Testis (tissue), 3 donors: ENCODE results near the gene TBX1. TPM values are rescaled to one million over a fixed set of nuclear protein-coding genes. Genes with fewer than 3 reads are reported as not detected.

Experiments
- DNase-seq: peaks from one replicate; pipeline ENCODE4 v3.0.0-alpha.2; 2019
- H3K27ac ChIP-seq, 2 donors: fragments of 200-600 bp; sonication (generic); one replicate each; pipeline ENCODE4 v1.5.1; 2019
- H3K27me3 ChIP-seq: fragments of 200-600 bp; sonication (generic); one replicate; pipeline ENCODE4 v1.5.1; 2019
- H3K36me3 ChIP-seq: fragments of 200-600 bp; sonication (generic); one replicate; pipeline ENCODE4 v1.5.1; 2017; ENCODE audit warnings: low read depth; ENCODE audit errors: missing control alignments
- H3K4me1 ChIP-seq: fragments of 200-600 bp; sonication (generic); one replicate; pipeline ENCODE4 v1.5.1; 2019
- H3K4me3 ChIP-seq, 2 donors: fragments of 200-600 bp; sonication (generic); one replicate each; pipeline ENCODE4 v1.5.1; 2017 to 2019
- H3K9me3 ChIP-seq: fragments of 200-600 bp; sonication (generic); one replicate; pipeline ENCODE4 v1.5.1; 2017
- CTCF ChIP-seq, 3 experiments: fragments of 450-650 bp in 2 of 3; fragments of 200-600 bp in 1 of 3; sonication (generic) in 1 of 3; IDR thresholded peaks; one replicate each; pipeline ENCODE4 v1.5.1; 2016 to 2019; ENCODE audit warnings: antibody characterized with exemption in 3 of 3, mild to moderate bottlenecking in 2 of 3, moderate library complexity in 1 of 3
- POLR2A ChIP-seq: fragments of 450-650 bp; IDR thresholded peaks from one replicate; pipeline ENCODE4 v1.6.1; 2017; ENCODE audit warnings: antibody characterized with exemption, mild to moderate bottlenecking, moderate library complexity
- WGBS, 2 donors: methylation state at CpG; one replicate each; pipeline ENCODE4 v1.1.5; 2018; 5-methylcytosine and 5-hydroxymethylcytosine counted together
- intact Hi-C: fragments of 100-400 bp; cut with DNase I; formaldehyde crosslinking; loops from one replicate; pipeline ENCODE4 v1.15.1; 2023; ENCODE audit warnings: low total_unique reads
- polyA plus RNA-seq: library from polyadenylated mRNA; stranded (reverse); fragments of 350-450 nt; fragmentation: Illumina TruSeq; extraction: RNeasy Lipid Tissue Mini Kit (QIAGEN cat#74804); gene quantifications from one replicate; pipeline ENCODE4 v1.2.3, GENCODE V29; 2014; ENCODE audit warnings: low read depth, low replicate concordance; ENCODE audit not compliant: insufficient read depth
- total RNA-seq, 2 donors: library from RNA; depleted of rRNA; stranded (reverse); fragments of >200 nt; gene quantifications; one replicate each; pipeline ENCODE4 v1.2.3, GENCODE V29; 2016

TBX1 gene
- total and polyA plus RNA-seq, 3 donors from 2014 or later, result 18.1 to 43.4 (median 23.3) TPM

DNA sequence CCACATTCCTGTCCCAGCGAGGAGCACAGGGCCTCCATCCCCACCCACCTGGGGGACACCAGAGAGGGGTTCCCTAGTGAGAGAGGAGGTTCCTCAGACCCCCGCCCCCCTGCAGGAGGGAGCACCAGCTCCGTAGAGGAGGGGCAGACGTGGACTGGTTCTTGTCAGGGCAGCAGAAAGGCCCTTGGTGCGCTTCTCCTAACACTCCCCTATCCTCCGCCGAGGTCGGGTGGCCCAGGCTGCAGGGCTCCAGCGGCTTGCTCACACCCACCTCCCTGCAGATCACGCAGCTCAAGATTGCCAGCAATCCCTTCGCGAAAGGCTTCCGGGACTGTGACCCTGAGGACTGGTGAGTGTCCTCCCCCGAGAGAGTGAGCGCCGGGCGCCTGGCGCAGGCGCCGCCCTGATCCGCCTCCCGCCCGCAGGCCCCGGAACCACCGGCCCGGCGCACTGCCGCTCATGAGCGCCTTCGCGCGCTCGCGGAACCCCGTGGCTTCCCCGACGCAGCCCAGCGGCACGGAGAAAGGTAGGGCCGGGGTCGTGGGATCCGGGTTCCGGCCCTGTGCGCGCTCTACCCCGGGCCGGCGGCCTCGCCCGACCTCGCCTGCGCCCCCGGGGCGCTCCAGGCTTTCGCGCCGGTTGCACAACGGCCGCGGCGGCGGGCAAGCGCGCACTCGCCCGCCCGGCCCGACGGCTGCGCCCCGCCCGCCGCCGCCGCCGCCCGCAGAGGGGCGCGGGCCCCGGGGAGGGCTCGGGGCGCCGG is 5.1 kb downstream of the TBX1 start:
- WGBS, 2 donors, result 4% methylated on average over 33 of the region's 83 CpGs; no CpG with 5 or more reads in 1 of the 2 donors
- Histone ChIP-seq H3K4me3 (peak overlapping the region in 1 of 2 donors; percentile 38), H3K27me3 (no peaks in the 10 kb centered on the region), H3K9me3 (no peaks in the 10 kb centered on the region), H3K36me3 (no peaks in the 10 kb centered on the region), H3K4me1 (peaks cover 8% of the 10 kb centered on the region), H3K27ac (no peak overlapping the region)
- TF ChIP-seq POLR2A, result no peak
- TF ChIP-seq CTCF (IDR thresholded peaks at IDR 0.05), result no peak
- DNase-seq, result peak; percentile 61
- intact Hi-C loops, result no loop called here

DNA sequence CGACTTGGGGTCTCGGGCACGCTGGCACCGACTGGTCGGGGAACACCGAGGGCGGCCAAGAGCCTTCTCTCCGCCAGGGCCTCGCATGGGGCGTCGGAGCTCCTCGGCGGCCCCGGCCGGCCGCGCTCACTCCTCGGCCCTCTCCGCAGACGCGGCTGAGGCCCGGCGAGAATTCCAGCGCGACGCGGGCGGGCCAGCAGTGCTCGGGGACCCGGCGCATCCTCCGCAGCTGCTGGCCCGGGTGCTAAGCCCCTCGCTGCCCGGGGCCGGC is 5.6 kb downstream of the TBX1 start:
- Histone ChIP-seq H3K36me3 (no peaks in the 10 kb centered on the region), H3K27me3 (no peaks in the 10 kb centered on the region), H3K9me3 (no peaks in the 10 kb centered on the region), H3K27ac (no peak overlapping the region), H3K4me1 (peaks cover 8% of the 10 kb centered on the region), H3K4me3 (peak overlapping the region in 1 of 2 donors; percentile 36)
- intact Hi-C loops, result no loop called here
- no peak for DNase-seq
- WGBS, 2 donors, result 0% methylated on average over 17 of the region's 36 CpGs; no CpG with 5 or more reads in 1 of the 2 donors
- TF ChIP-seq POLR2A, result no peak
- no peak for TF ChIP-seq CTCF (IDR thresholded peaks at IDR 0.05)

- TF ChIP-seq CTCF (IDR thresholded peaks at IDR 0.05) (no peak), POLR2A (no peak)
- peak overlapping the region; percentile 36 to 47 for H3K4me3 ChIP-seq
- no peaks in the 10 kb centered on the region for H3K9me3 ChIP-seq
- peaks cover 8% of the 10 kb centered on the region for H3K4me1 ChIP-seq
- WGBS, 2 donors, result 2% methylated on average over 19 to 86 of the region's 103 CpGs
- H3K27ac ChIP-seq, result no peak overlapping the region
- H3K27me3 ChIP-seq, result no peaks in the 10 kb centered on the region
- no peaks in the 10 kb centered on the region for H3K36me3 ChIP-seq
- peak; percentile 36 for DNase-seq
- intact Hi-C loops, result no loop called here
These were observed 6.2 kb downstream of the TBX1 start for GRCh38 chr22:19766511-19767426.

DNA sequence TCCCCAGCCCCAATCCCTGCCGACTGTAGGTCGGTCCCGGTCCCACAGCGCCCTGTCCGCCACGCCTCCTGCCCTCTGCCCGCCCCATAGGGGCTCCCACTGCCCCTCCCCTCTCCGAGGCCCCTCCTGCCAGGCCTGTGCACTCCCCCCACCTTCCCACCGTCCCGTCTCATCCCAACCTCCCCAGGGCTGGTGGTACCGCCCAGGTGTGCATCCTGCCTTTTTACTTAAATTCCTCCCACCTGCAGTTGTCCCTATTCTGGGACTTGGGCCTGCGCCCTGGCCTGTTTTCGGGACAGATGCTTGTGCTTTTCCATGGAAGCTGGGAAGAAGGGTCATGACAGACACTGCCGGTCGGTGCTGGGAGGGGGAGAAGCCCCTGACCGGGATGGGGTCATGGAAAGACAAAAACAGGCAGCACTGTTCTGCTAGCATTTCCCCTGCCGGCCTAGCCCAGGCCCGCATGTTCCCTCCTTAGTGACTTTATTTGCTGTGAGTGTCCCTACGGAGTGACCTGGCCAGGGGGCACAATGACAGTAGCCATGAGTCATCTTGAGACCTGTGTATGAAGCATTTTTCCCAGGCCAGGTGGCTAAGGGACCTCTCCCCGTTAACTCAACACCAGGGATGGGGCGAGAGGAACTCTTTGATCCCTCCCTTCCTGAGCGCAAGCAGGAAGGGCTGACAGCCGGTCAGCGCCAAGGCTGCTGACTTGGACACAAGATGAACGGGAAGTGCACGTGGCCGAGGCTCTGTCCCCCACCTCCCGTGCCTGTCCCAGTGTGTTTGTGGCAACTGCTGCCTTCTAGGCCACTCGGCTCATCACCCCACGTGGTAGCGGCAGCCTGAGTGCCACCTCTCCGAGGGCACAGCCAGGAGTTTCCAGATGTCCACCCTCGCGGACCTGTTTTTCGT is 7.1 kb downstream of the TBX1 start:
- H3K27me3 ChIP-seq, result no peaks in the 10 kb centered on the region
- H3K27ac ChIP-seq, result no peak overlapping the region
- WGBS, 2 donors, result 17 to 23% methylated on average over 17 to 35 of the region's 35 CpGs
- intact Hi-C loops, result no loop called here
- peak overlapping the region in 1 of 2 donors; percentile 47 for H3K4me3 ChIP-seq
- TF ChIP-seq CTCF (IDR thresholded peaks at IDR 0.05) (no peak), POLR2A (no peak)
- H3K4me1 ChIP-seq, result peaks cover 8% of the 10 kb centered on the region
- DNase-seq, result no peak
- no peaks in the 10 kb centered on the region for H3K9me3 ChIP-seq
- H3K36me3 ChIP-seq, result no peaks in the 10 kb centered on the region
